Measurements from ENCODE around the gene QRICH1.

GRCh38 chr3:49098429-49098828 lies 4.6 kb upstream of the QRICH1 start:
- TF ChIP-seq CTCF (IDR thresholded peaks at IDR 0.05) (no peak), POLR2A (IDR thresholded peaks at IDR 0.05) (no peak)
